Brain microvascular endothelial cell (primary cell): Measurements from ENCODE around the gene SIL1.

Experiments
- DNase-seq: peaks from one replicate; pipeline ENCODE4 v3.0.0-alpha.2; 2020
- H3K27ac ChIP-seq: fragments of 250-450 bp; sonication (Bioruptor Pico); 2 replicates; pipeline ENCODE4 v1.5.1; 2020; ENCODE audit warnings: mild to moderate bottlenecking, moderate library complexity
- H3K27me3 ChIP-seq: fragments of 250-450 bp; sonication (Bioruptor Pico); replicated peaks from 2 replicates; pipeline ENCODE4 v1.5.1; 2020; ENCODE audit warnings: mild to moderate bottlenecking
- H3K36me3 ChIP-seq: fragments of 250-450 bp; sonication (Bioruptor Pico); replicated peaks from 2 replicates; pipeline ENCODE4 v1.5.1; 2020; ENCODE audit warnings: mild to moderate bottlenecking
- H3K4me3 ChIP-seq: 2 replicates; pipeline ENCODE4 v1.5.1; 2011; ENCODE audit warnings: low read depth, mild to moderate bottlenecking, control low read depth, low read length, moderate library complexity
- CTCF ChIP-seq: IDR thresholded peaks from 2 replicates; pipeline ENCODE4 v1.5.1; 2011; ENCODE audit warnings: low read depth, mild to moderate bottlenecking, moderate library complexity, low read length, control low read depth, inconsistent platforms; ENCODE audit errors: missing control alignments
- in situ Hi-C: cut with HindIII; loops from 2 replicates; pipeline ENCODE4 v1.10.0; 2017; ENCODE audit warnings: low sequenced_read_pairs, low pct_ligation_motif_present

SIL1 gene

GRCh38 chr5:139092741-139093343, 105.3 kb downstream of the SIL1 start:
- no peak for TF ChIP-seq CTCF
- DNase-seq = no peak
- no peak overlapping the region for H3K4me3 ChIP-seq
- H3K27ac ChIP-seq = no peak overlapping the region
- in situ Hi-C loops = no loop called here
- no peaks in the 10 kb centered on the region for H3K36me3 ChIP-seq
- no peaks in the 10 kb centered on the region for H3K27me3 ChIP-seq

- Histone ChIP-seq H3K27ac (no peak overlapping the region), H3K27me3 (no peaks in the 10 kb centered on the region), H3K4me3 (no peak overlapping the region), H3K36me3 (no peaks in the 10 kb centered on the region)
- in situ Hi-C loops = no loop called here
- TF ChIP-seq CTCF = peak; percentile 26
- no peak for DNase-seq
Observed at GRCh38 chr5:139091439-139092156, 106.6 kb downstream of the SIL1 start.

GRCh38 chr5:139090581-139090980, 107.6 kb downstream of the SIL1 start:
- in situ Hi-C loops = no loop called here
- DNase-seq = no peak
- H3K27me3 ChIP-seq = no peaks in the 10 kb centered on the region

GRCh38 chr5:139088024-139088423, 110.1 kb downstream of the SIL1 start:
- Histone ChIP-seq H3K36me3 (no peaks in the 10 kb centered on the region), H3K4me3 (no peak overlapping the region), H3K27ac (no peak overlapping the region), H3K27me3 (no peaks in the 10 kb centered on the region)
- no peak for TF ChIP-seq CTCF
- no peak for DNase-seq
- in situ Hi-C loops = no loop called here

More at GRCh38 chr5:139090581-139090980, 107.6 kb downstream of the SIL1 start:
- no peak overlapping the region for H3K27ac ChIP-seq
- no peak for TF ChIP-seq CTCF
- no peaks in the 10 kb centered on the region for H3K36me3 ChIP-seq
- no peak overlapping the region for H3K4me3 ChIP-seq

- Histone ChIP-seq H3K4me3 (no peak overlapping the region), H3K27me3 (no peaks in the 10 kb centered on the region), H3K36me3 (no peaks in the 10 kb centered on the region), H3K27ac (no peak overlapping the region)
- no peak for TF ChIP-seq CTCF
- in situ Hi-C loops = no loop called here
- no peak for DNase-seq
Observed at GRCh38 chr5:139082813-139083498, 115.2 kb downstream of the SIL1 start.
